Endothelial cell of hepatic sinusoid (primary cell): ENCODE results near the gene ZC3HAV1L.
"Not testable (repeated sequence)": the region's sequence is repeated elsewhere in the genome, so short reads cannot be mapped to it uniquely, and the experiment has no call there.

ENCODE experiments used
- in situ Hi-C: cut with HindIII; loops from 2 replicates; pipeline ENCODE4 v1.10.0; 2017; ENCODE audit warnings: low sequenced_read_pairs

The ZC3HAV1L gene

DNA sequence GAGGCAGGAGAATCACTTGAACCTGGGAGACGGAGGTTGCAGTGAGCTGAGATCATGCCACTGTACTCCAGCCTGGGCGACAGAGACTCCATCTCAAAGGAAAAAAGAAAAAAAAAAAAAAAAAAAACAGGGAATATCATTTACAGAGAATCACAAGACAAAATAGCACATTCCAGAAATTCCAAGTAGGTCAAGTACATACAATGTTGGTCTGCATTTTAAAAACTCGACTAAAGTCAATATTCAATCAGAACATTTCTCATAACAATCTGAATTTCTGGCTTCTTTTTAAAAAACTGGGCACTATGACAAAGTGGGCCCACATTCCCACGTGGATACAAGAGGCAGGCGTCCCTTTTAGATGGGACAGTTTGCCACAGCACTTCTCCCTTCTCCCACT is 12.8 kb downstream of the ZC3HAV1L start:
- in situ Hi-C loops = no loop called here

DNA sequence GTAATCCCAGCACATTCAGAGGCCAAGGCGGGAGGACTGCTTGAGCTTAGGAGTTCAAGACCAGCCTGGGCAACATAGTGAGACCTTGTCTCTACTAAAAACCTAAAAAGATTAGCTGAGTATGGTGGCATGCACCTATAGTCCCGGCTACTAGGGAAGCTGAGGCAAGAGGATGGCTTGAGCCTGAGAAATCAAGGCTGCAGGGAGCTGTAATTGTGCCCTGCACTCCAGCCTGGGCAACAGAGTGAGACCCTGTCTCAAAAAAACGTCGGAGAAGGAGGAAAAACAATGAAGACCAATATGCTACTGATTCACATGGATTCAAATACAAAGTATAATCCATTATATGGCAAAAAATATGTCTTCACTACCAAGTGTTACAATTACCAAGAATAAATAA is 13.6 kb downstream of the ZC3HAV1L start:
- in situ Hi-C loops = no loop called here

DNA sequence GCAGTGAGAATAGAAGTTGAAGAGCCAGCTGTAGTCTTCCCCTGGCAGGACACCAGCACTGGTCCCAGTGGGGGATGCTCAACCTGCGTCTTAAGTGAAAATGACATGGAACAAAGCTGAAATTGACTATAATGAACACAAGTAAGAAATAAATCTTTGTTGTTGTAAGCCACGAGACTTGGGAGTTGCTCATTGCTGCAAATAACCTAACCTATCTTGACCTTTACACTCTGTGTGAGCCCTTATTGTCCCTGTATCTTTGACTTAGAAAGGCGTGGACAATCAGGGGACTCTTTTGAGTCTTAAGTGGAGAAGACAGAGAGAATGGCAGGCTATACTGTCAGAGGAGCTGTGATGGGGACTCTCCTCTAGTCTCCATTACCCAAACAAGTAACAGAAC is 16.9 kb downstream of the ZC3HAV1L start:
- in situ Hi-C loops = no loop called here

DNA sequence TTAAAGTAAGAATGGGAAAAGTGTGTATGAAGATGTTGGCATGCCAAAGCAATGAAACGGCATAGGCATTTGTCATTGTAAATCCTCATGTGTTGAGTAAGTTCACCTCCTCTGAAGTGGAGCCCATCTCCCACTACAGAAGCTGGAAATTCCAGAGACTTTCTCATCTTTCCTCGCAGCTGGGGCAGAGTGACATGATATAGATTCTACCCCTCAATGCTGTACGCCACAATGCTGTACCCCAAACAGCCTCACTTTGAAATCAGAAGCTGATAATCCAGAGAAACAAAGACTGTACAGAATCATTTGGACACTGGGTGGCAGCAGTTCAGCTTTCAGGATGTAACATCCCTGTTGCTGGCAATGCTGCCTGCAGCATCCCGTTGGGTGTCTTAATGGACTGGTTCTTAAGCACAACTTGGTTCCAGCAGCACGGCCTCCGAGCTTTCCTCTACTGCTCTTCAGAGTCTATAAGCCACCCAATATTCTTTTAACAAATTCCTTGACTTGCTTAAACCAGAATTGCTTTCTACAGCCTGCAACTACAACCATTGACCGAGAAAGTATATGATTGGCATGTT is 18.8 kb downstream of the ZC3HAV1L start:
- in situ Hi-C loops = no loop called here

DNA sequence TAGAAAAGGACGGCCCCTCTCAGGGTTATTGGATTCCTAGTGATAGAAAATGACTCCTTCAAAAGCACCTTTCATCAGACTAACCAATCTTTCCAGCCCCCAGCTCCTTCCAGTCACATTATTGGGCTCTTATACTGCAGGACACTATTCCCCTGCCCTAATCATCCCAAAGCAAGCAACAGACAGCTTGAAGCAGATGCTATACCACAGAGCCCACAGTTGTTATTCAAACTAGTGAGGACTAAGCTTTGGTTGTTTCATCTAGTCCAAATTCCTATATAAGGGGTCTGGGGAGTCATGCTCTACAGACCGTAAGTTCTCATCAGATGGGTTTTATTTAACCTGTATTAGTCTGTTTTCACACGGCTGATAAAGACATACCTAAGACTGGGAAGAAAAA is 24.5 kb downstream of the ZC3HAV1L start:
- in situ Hi-C loops = no loop called here

DNA sequence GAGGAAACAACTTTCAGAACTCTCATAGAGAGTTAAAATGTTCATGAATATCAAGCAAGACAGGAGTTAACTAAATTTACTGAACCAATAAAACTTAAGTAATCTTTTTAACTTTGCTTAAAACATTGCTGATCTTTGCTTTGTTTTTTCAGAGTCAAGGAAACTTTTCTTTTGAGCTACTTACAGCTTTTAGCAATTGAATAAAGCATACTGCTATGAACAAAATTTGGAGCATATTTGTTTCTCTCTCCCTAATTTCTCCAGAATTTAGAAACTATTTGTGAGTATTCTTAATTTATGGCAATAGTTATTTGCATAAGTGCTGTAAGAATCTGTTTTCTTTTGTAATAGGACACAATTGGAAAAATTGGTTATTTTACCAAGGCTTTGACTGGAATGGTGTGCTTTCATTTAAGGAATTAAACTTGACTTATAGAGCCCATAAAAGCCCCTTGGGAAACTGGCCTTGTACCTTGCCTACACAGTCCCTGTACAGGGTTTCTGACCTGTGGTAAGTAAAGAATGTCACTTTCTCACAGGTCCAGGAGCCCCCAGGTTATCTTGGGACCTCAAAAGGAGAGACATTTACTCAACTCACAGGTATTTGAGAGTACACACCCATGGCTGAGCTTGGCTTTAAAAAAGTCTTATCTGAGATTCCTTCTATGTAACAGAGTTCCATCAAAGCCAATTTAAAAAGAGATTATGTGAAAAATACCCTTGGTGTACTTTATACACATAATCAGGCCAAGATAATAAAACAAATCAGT is 31.3 kb downstream of the ZC3HAV1L start:
- in situ Hi-C loops = no loop called here

DNA sequence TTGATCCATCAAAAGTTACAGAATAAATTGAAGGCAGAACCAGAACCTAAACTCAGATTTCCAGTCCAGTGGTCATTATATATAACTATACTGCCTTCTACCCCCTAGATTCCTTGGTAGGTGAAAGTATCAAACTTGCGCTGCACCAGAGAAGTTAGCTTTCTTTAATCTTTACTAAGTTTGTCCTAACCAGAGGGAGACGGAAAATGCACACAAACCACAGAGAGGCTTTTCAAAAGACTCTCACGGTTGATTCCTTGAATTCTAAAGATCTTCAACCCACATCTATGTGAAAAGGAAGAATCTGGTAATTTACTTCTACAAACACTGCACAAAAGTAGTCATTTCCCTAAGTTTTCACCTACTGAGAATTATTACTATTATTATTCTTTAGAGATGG is 36.4 kb downstream of the ZC3HAV1L start:
- in situ Hi-C loops = no loop called here

DNA sequence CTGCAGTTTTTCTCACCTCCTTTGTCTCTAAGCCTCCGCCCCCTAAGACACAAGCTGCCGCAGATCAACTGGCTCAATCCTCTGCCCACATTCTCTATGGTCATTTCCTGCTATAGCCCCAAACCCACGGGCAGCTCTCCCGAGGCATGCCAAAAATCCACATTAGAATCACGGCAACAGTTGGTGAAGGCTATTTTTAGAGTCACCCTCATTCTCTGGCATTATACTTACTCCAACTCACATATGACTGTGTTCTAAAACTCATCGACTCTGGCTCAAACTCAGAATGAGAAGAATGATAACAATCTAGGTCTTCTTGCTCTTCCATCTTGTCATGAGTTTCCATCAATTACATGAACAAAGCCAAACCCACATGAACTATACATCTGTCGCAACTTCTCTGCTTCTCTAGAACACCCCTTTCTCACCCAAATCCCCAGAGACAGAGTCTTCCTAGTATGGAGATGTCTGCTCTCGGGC is 43.8 kb downstream of the ZC3HAV1L start:
- in situ Hi-C loops = no loop called here

DNA sequence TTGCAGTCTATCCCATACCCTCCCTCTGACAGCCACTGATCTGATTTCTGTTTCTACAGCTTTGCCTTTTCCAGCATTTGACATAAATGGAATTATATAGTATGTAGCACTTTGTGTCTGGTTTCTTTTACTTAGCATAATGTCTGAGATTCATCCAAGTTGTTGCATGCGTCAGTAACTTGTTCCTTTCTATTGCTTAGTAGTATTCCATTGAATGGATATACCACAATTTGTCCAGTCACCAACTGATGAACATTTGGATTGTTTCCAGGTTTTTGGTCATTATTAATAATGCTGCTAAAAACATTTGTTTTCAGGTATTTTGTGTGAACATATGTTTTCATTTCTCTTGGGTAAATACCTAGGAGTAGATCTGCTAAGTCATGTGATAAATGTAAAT is 48.2 kb downstream of the ZC3HAV1L start:
- in situ Hi-C loops = no loop called here

DNA sequence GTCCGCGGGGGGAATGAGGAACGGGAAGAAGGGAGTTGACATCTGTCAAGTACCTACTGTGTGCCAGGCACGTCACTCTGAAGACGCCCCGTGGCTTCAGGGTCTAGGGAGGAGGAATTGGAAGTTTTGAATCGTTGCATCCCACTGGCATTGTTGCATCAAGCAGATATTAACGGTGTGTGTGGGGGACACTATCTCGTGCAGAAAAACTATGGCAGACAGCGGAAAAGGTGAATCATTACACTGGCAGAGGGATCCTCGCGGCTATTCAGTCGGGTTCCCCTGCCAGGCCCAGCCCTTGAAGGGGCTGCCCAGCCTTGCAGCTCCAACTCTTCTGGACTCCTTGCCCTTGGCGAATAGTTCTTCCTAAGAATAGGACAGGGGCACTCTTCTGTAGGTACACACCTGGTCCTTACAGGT is 53.6 kb downstream of the ZC3HAV1L start:
- in situ Hi-C loops = no loop called here

DNA sequence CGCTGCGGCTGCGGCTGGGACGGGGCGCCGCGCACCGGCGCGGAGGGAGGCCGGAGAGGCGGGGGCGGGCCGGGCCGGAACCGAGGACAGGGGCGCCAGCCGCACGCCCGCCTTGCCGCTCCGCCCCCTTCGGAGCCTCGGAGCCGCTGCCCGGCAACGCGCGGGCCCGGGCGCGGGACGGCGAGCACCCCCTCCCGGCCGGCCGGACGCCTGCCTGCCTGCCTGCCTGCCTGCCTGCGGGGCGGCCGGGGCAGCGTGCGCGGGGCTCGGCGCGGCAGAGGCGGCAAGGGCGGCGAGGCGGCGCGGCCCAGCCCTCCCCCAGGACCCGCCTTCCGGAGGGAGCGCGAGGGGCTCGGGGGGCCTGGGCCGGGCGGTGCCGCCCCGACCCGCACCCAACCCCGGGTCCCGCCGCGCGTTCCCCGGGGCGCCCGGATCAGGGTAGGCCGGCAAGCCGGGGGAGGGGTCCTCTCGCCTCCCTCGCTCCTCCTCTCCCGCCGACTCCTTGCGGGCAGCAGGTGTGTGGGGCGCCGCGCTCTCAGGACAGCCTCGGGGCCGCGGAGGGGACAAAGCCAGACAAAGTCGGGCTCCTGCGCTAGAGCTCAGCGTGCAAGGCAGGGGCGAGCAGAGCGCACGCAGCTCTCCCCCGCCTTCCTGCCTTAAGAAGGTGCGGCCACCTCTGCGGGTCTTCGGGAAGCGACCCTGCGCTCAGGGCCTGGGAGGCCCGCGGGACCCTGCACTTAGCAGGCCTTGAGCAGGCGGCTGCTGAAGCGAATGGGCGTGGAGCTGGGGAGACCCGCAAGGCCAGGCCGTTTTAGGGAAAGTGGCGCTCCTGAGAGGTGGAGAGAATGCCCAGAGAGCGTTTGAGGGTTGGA is 54.3 kb downstream of the ZC3HAV1L start, which contains the start of gene KIAA1549:
TSS of gene KIAA1549 (minus strand) at position 58 of the 872 bp plus-strand sequence. CDS start 120 bp downstream, outside the sequence.
- in situ Hi-C loops = no loop called here

DNA sequence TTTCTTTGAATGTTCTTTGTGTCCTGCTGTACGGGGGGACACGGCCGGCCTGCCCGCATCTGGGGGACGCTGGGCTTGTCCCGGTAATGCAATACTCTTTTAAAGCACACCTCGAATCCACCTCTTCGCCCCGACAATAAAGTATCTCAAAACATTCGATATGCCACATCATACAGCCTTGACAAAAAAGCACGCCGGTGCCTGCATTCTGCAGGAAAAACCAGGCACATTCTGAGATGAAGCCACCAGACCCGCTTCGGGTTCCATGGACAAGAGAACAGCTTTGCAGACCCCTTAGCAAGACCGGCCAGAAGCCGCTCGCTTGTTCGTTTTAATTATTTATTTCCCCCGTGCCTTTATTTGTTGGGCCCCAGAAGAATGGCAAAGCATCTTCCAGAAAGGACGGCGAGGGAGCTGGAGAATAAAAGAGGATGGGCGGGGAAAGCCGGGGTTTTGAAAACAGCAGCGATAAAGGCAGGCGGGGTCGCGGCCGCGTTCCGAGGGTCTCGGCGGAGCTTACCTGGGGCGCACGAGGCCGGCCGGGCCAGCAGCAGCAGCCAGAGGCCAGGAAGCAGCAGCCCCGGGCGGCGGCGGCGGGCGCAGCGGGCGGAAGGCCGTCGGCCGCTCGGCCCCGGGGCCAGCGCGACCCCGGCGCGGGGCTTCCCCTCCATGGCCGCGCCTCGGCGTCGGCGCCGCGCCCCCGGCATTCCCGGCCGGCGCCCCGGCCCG is 55.1 kb downstream of the ZC3HAV1L start:
- in situ Hi-C loops = no loop called here

DNA sequence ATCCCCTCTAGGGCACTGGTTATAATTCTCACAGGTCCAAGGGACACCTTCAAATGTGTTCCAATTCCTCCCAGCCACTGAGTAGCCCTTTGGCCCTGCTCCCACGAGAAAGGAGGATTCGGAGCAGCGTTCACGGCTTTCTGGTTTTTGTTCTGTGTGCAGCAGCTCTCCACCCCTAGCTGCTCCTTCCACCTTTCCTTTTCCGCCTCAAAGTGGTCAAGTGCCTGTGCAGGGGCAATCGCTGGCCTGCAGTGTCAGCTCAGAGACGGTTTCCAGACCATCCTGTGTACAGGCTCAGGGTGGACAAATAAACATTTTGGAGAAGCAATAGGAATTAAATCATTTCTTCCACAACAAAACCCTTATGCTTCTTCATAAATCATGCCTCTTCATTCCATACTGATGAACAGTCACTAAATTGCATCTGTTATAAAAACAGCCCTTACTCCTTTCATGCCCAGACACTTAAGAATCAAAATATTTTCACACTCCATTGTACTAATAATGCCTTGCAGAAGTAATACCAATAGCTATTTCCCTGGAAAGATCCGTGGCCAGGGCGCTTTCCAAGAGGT is 55.8 kb downstream of the ZC3HAV1L start:
- in situ Hi-C loops = no loop called here

DNA sequence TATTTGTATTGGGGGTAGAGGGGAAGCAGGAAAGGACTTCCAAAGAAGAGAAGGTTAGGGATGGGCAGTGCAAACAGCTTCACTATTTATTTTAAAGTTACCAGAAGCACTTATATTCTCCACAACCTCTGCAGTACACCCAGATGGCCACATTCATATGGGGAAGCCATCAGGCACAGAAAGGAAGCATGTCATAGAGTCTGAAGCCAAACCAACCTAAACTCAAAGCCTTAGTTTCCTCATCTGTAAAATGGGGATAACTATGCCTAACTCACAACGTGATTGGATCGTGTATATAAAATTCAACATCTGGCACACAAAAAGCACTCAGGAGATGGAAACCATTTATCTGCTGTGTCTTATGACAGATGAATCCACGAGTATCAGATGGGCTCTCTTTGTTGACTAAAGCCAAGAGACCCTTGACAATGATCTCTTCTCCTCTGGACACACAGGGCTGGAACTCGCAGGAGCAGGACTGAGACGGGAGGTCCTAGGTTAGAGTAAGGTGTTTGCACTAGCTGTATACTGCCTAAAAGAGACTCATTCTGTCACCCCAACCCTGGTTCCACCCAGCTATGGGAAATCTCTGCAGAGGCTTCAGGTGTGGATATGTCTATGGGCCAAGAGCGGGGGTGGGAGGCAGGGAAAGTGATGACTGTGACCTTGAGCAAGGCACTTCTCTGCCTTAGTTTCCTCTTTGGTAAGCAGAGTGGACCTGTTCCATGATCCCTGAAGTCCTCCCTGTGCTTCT is 56.4 kb downstream of the ZC3HAV1L start:
- in situ Hi-C loops = no loop called here

DNA sequence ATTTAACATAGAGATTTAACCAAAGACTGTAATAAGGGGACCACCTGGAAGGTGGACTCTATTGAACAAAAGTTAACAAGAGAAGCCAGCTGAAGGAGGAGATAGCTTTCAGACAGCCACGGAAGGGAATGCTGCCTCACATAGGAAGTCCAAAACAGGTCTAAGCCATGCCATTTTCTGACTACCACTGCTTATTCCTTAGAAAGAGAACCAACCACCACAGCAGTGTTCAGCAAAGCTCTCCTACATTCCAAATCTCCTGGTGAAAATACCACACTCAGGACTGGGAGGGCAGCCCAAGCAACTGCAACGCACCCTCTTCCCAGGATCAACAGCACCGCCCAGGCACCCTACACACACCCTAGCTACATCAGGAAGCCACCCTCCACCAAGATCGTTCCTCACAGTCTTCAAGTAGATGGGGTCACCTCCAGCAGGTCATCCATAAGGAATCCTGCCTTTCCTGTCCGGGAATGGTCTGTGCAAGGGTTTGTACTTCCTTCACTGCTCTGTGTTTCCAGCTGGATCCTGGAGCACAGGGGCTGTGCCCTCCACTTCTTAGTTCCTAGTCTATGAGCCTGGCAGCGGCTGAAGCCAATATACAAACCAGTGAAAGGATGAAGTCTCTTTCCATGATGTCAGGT is 57.2 kb downstream of the ZC3HAV1L start:
- in situ Hi-C loops = no loop called here

DNA sequence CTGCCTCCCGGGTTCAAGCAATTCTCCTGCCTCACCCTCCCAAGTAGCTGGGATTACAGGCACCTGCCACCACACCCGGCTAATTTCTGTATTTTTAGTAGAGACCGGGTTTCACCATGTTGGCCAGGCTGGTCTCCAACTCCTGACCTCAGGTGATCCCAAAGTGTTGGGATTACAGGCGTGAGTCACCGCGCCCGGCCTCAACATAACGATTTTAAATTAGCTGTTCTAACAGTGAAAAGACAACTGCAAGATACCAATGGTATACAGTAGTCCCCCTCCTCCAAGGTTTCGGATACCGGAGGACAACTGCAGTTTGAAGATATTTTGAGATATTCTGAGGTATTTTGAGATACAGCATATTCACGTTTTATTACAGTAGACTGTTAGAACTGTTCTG is 59.7 kb downstream of the ZC3HAV1L start:
- in situ Hi-C loops = not testable (repeated sequence)
